Measurements from ENCODE around the gene BRSK1.

DNA sequence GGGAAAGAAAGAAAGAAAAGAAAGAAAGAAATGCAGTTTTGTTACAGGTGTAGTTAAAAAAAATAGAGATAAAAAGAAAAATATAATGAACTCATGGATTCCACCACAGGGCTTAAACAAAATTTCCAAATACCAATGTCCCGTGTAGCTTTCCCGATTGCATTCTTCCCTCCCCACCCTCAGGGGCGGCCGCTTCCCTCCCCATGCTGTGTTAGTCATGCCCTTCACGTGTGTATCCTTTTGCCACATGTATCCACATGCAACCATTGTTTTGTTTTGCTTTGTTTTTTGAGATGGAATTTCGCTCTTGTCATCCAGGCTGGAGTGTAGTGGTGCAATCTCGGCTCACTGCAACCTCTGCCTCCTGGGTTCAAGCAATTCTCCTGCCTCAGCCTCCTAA lies 52.3 kb downstream of the BRSK1 start:
- no peak for TF ChIP-seq POLR2A (IDR thresholded peaks at IDR 0.05)
- TF ChIP-seq, protein P1, sequence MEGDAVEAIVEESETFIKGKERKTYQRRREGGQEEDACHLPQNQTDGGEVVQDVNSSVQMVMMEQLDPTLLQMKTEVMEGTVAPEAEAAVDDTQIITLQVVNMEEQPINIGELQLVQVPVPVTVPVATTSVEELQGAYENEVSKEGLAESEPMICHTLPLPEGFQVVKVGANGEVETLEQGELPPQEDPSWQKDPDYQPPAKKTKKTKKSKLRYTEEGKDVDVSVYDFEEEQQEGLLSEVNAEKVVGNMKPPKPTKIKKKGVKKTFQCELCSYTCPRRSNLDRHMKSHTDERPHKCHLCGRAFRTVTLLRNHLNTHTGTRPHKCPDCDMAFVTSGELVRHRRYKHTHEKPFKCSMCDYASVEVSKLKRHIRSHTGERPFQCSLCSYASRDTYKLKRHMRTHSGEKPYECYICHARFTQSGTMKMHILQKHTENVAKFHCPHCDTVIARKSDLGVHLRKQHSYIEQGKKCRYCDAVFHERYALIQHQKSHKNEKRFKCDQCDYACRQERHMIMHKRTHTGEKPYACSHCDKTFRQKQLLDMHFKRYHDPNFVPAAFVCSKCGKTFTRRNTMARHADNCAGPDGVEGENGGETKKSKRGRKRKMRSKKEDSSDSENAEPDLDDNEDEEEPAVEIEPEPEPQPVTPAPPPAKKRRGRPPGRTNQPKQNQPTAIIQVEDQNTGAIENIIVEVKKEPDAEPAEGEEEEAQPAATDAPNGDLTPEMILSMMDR (IDR thresholded peaks at IDR 0.05): no peak

Measured in testis (tissue), 2 donors.